Astrocyte (in vitro differentiated cells and primary cell): Measurements from ENCODE around the gene DSG1.

Source experiments
- EZH2 ChIP-seq: IDR thresholded peaks from 2 replicates; pipeline ENCODE4 v1.6.1; 2012; ENCODE audit warnings: mild to moderate bottlenecking, low read length, inconsistent platforms; ENCODE audit not compliant: insufficient read depth
- TF ChIP-seq, protein P1 (sequence below): IDR thresholded peaks from 2 replicates; pipeline ENCODE4 v1.5.1; 2011; ENCODE audit warnings: low read depth, mild to moderate bottlenecking, inconsistent platforms, low read length, moderate library complexity; ENCODE audit not compliant: insufficient read depth

GRCh38 chr18:31396796-31397612, 79.0 kb downstream of the DSG1 start:
- TF ChIP-seq EZH2, result no peak
- TF ChIP-seq, protein P1, sequence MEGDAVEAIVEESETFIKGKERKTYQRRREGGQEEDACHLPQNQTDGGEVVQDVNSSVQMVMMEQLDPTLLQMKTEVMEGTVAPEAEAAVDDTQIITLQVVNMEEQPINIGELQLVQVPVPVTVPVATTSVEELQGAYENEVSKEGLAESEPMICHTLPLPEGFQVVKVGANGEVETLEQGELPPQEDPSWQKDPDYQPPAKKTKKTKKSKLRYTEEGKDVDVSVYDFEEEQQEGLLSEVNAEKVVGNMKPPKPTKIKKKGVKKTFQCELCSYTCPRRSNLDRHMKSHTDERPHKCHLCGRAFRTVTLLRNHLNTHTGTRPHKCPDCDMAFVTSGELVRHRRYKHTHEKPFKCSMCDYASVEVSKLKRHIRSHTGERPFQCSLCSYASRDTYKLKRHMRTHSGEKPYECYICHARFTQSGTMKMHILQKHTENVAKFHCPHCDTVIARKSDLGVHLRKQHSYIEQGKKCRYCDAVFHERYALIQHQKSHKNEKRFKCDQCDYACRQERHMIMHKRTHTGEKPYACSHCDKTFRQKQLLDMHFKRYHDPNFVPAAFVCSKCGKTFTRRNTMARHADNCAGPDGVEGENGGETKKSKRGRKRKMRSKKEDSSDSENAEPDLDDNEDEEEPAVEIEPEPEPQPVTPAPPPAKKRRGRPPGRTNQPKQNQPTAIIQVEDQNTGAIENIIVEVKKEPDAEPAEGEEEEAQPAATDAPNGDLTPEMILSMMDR, result no peak
